K562 (cell line): ENCODE measurements around the gene CLDN20. TPM values are rescaled to one million over a fixed set of nuclear protein-coding genes. Genes with fewer than 3 reads are reported as not detected.

Experiments used
- CHD2 ChIP-seq: IDR thresholded peaks from 2 replicates; pipeline ENCODE4 v1.6.1; 2011; ENCODE audit warnings: low read depth, low read length
- FOXK2 ChIP-seq, 2 experiments: fragments of 450-650 bp; IDR thresholded peaks in 1 of 2; conservative IDR thresholded peaks in 1 of 2; 2 replicates each; pipeline ENCODE4 v1.6.1; 2016; ENCODE audit warnings: low read depth in 2 of 2, mild to moderate bottlenecking in 1 of 2
- KAT2B ChIP-seq: IDR thresholded peaks from one replicate; pipeline ENCODE4 v1.6.1; 2012; ENCODE audit warnings: low read depth, mild to moderate bottlenecking, control low read depth, inconsistent platforms, low read length, moderate library complexity
- KDM2B ChIP-seq: fragments of 250-450 bp; sonication (Bioruptor Pico); IDR thresholded peaks from 2 replicates; pipeline ENCODE4 v1.8.0; 2021; ENCODE audit warnings: mild to moderate bottlenecking, moderate library complexity
- MBD2 ChIP-seq: sonication (generic); IDR thresholded peaks from 2 replicates; pipeline ENCODE4 v1.6.1; 2016; ENCODE audit warnings: low read depth, borderline replicate concordance
- MED1 ChIP-seq: sonication (generic); formaldehyde crosslinking; IDR thresholded peaks from 2 replicates; pipeline ENCODE4 v1.8.1; 2023; ENCODE audit warnings: missing genetic modification reagents, borderline replicate concordance
- NFE2 ChIP-seq: IDR thresholded peaks from 2 replicates; pipeline ENCODE4 v1.6.1; 2014; ENCODE audit warnings: antibody characterized with exemption, low read depth
- NFIX ChIP-seq: fragments of 250-450 bp; sonication (Bioruptor Pico); IDR thresholded peaks from 2 replicates; pipeline ENCODE4 v1.4.0; 2020; ENCODE audit warnings: low read depth, mild to moderate bottlenecking, moderate library complexity
- NR1H2 ChIP-seq: sonication (generic); formaldehyde crosslinking; IDR thresholded peaks from 2 replicates; pipeline ENCODE4 v1.4.0; 2020; ENCODE audit warnings: mild to moderate bottlenecking, missing genetic modification reagents
- PHF21A ChIP-seq: fragments of 450-650 bp; IDR thresholded peaks from 2 replicates; pipeline ENCODE4 v1.6.1; 2017; ENCODE audit warnings: low read depth, borderline replicate concordance
- SREBF2 ChIP-seq: sonication (generic); formaldehyde crosslinking; IDR thresholded peaks from 2 replicates; pipeline ENCODE4 v1.4.0; 2020; ENCODE audit warnings: mild to moderate bottlenecking, missing genetic modification reagents
- TAF7 ChIP-seq: fragments of 450-650 bp; IDR thresholded peaks from 2 replicates; pipeline ENCODE4 v1.6.1; 2016; ENCODE audit warnings: missing genetic modification characterization, missing compliant biosample characterization
- TCFL5 ChIP-seq: fragments of 250-450 bp; sonication (Bioruptor Pico); conservative IDR thresholded peaks from 2 replicates; pipeline ENCODE4 v1.6.1; 2021; ENCODE audit warnings: mild to moderate bottlenecking, moderate library complexity, matching md5 sums
- THRAP3 ChIP-seq: fragments of 450-650 bp; IDR thresholded peaks from 2 replicates; pipeline ENCODE4 v1.6.1; 2016; ENCODE audit warnings: mild to moderate bottlenecking, inconsistent platforms, borderline replicate concordance
- ZNF224 ChIP-seq: sonication (generic); formaldehyde crosslinking; IDR thresholded peaks from 2 replicates; pipeline ENCODE4 v1.8.0; 2022; ENCODE audit warnings: mild to moderate bottlenecking, missing genetic modification reagents
- ZNF3 ChIP-seq: fragments of 250-450 bp; sonication (Bioruptor Pico); IDR thresholded peaks from 2 replicates; pipeline ENCODE4 v1.5.0; 2021; ENCODE audit warnings: mild to moderate bottlenecking, moderate library complexity
- ZNF561 ChIP-seq: fragments of 450-650 bp; formaldehyde crosslinking; conservative IDR thresholded peaks from 2 replicates; pipeline ENCODE4 v1.4.0; 2020; ENCODE audit warnings: mild to moderate bottlenecking, moderate library complexity
- ZNF785 ChIP-seq: fragments of 250-450 bp; sonication (Bioruptor Pico); IDR thresholded peaks from 2 replicates; pipeline ENCODE4 v1.4.0; 2020; ENCODE audit warnings: mild to moderate bottlenecking
- ZNF79 ChIP-seq: fragments of 250-450 bp; sonication (Bioruptor Pico); IDR thresholded peaks from 2 replicates; pipeline ENCODE4 v1.4.0; 2020; ENCODE audit warnings: low read depth, mild to moderate bottlenecking, moderate library complexity
- polyA plus RNA-seq, 8 experiments: library from polyadenylated mRNA; depleted of rRNA in 4 of 8; stranded (reverse) in 5 of 8; unstranded in 3 of 8; fragments of >200 nt; fragmentation: Nextera tagmentation in 2 of 8; fragmentation: Illumina TruSeq in 1 of 8; extraction: Ambion mirVana in 2 of 8; extraction: Trizol in 1 of 8; gene quantifications; 2 replicates each; pipeline versions ENCODE4 v1.2.1 to v1.2.3, GENCODE V29; 2011 to 2014; ENCODE audit warnings: inconsistent platforms in 1 of 8, missing spikeins in 1 of 8
- total RNA-seq, 7 experiments: library from RNA; depleted of rRNA in 6 of 7; stranded (reverse); fragments of >200 nt in 6 of 7; fragmentation: Illumina TruSeq in 2 of 7; extraction: Trizol in 2 of 7; gene quantifications; 2 replicates each; pipeline versions ENCODE4 v1.2.1 to v1.2.3, GENCODE V29; 2011 to 2021; ENCODE audit warnings: low replicate concordance in 1 of 7
- TF ChIP-seq, protein P1 (sequence below): sonication (generic); formaldehyde crosslinking; IDR thresholded peaks from 2 replicates; pipeline ENCODE4 v1.8.0; 2022; ENCODE audit warnings: missing genetic modification reagents, mild to moderate bottlenecking, borderline replicate concordance

Gene CLDN20
- total and polyA plus RNA-seq, 9 of the 15 experiments (the other 6 are each of a cell fraction or from before 2014, with no cell fraction given), result not detected

DNA sequence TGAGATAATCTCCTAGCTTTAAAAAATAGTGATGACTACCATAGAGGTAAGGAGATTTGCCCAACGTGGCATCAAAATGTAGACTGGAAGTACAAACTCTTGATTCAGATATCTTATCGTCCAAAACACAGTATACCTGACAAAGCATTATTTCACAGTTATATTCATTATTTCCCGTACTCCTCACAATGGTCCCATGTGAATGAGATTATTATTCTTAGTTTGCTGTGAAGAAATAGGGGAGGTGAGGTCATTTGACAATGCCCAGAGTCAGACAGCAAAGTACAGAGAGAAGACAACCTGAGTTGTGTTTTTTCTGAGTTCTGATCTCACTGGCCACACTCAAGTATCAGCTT is 51.7 kb downstream of the CLDN20 start (continued):
- TF ChIP-seq KAT2B (no peak), THRAP3 (0 out of 2 replicates have a peak, but pooled peaks have one; percentile 49), NR1H2 (CRISPR knock-in tag) (no peak), NFE2 (0 out of 2 replicates have a peak, but pooled peaks have one; percentile 19), MED1 (CRISPR knock-in tag) (no peak), CHD2 (no peak), KDM2B (CRISPR knock-in tag) (no peak), NFIX (CRISPR knock-in tag) (no peak), TCFL5 (CRISPR knock-in tag) (no peak), PHF21A (no peak), FOXK2 (conservative IDR thresholded peaks at IDR 0.05 in 1 of 2, IDR thresholded peaks at IDR 0.05 in 1 of 2; ENCODE audit: low read depth in 2 of 2) (no peak), SREBF2 (no peak), ZNF79 (no peak), ZNF3 (CRISPR knock-in tag) (no peak), ZNF224 (CRISPR knock-in tag) (no peak), TAF7 (tag) (no peak), MBD2 (no peak), ZNF785 (CRISPR knock-in tag) (no peak), ZNF561 (CRISPR knock-in tag) (no peak)
- TF ChIP-seq, protein P1, sequence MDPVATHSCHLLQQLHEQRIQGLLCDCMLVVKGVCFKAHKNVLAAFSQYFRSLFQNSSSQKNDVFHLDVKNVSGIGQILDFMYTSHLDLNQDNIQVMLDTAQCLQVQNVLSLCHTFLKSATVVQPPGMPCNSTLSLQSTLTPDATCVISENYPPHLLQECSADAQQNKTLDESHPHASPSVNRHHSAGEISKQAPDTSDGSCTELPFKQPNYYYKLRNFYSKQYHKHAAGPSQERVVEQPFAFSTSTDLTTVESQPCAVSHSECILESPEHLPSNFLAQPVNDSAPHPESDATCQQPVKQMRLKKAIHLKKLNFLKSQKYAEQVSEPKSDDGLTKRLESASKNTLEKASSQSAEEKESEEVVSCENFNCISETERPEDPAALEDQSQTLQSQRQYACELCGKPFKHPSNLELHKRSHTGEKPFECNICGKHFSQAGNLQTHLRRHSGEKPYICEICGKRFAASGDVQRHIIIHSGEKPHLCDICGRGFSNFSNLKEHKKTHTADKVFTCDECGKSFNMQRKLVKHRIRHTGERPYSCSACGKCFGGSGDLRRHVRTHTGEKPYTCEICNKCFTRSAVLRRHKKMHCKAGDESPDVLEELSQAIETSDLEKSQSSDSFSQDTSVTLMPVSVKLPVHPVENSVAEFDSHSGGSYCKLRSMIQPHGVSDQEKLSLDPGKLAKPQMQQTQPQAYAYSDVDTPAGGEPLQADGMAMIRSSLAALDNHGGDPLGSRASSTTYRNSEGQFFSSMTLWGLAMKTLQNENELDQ, result no peak
- TF ChIP-seq, all 486 proteins: peak for 15
